Measurements from ENCODE around the gene MRNIP. TPM values are rescaled to one million over a fixed set of nuclear protein-coding genes. Genes with fewer than 3 reads are reported as not detected.

MRNIP gene
- total and polyA plus RNA-seq, 10 donors: 34.9 to 107 (median 49.4) TPM

DNA sequence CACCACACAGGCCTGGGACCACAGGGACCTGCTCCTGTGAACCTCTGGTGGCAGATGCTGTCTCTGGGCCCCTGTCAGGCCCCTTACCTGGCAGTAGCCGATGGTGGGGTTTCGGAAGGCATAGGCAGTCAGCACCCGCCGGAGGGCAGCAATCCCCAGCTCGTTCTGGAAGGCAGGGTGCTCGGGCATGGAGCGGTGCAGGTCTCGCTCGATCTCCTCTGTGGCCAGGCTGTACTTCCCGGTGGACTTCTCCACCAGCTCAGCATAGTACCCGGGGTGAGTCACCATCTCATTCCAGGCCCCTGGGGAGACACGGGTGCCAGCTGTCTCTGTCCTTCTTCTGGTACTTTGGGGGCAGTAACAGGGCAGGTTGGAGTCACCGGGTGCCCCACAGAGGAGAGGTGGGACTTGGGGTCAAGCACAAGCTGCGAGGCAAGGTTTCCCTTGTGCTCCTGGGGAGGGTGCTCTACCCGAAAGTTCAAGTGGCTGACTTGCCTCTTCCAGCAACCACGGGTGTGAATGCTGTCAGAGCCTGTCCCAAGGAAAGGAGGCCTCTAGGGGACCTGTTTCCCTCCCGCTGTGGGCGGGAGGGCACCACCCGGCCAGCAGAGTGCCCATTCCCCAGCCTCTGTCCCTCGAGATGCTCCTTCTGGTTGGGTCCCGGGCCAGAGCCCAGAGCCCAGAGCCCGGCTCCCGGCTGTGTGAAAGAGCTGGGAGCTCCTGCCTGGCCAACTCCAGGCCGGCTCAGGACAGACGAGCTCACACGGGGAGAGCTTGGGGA lies 19.8 kb upstream of the MRNIP start:
- Histone ChIP-seq H3K9me3 (peaks cover 0 to 15% (median 13%) of the 10 kb centered on the region in 8 donors), H3K27ac (no peak overlapping the region), H3K36me3 (peaks cover 0 to 100% (median 60%) of the 10 kb centered on the region in 6 donors), H3K27me3 (replicated peaks in 1 of 7) (no peaks in the 10 kb centered on the region), H3K4me1 (no peaks in the 10 kb centered on the region), H3K4me3 (no peak overlapping the region)
- 93 to 96% (median 95%) methylated on average over 11 to 26 of the region's 26 CpGs for WGBS, 5 donors
- intact Hi-C loops (cut with DNase I; ENCODE audit: low total_unique reads): no loop called here
- DNase-seq: peak; percentile 65
- no peak for TF ChIP-seq POLR2AphosphoS5 (IDR thresholded peaks at IDR 0.05)
- TF ChIP-seq POLR2A (IDR thresholded peaks at IDR 0.05): no peak
- TF ChIP-seq, protein P1, sequence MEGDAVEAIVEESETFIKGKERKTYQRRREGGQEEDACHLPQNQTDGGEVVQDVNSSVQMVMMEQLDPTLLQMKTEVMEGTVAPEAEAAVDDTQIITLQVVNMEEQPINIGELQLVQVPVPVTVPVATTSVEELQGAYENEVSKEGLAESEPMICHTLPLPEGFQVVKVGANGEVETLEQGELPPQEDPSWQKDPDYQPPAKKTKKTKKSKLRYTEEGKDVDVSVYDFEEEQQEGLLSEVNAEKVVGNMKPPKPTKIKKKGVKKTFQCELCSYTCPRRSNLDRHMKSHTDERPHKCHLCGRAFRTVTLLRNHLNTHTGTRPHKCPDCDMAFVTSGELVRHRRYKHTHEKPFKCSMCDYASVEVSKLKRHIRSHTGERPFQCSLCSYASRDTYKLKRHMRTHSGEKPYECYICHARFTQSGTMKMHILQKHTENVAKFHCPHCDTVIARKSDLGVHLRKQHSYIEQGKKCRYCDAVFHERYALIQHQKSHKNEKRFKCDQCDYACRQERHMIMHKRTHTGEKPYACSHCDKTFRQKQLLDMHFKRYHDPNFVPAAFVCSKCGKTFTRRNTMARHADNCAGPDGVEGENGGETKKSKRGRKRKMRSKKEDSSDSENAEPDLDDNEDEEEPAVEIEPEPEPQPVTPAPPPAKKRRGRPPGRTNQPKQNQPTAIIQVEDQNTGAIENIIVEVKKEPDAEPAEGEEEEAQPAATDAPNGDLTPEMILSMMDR (IDR thresholded peaks at IDR 0.05 in 8 of 11, conservative IDR thresholded peaks at IDR 0.05 in 3 of 11): no peak

DNA sequence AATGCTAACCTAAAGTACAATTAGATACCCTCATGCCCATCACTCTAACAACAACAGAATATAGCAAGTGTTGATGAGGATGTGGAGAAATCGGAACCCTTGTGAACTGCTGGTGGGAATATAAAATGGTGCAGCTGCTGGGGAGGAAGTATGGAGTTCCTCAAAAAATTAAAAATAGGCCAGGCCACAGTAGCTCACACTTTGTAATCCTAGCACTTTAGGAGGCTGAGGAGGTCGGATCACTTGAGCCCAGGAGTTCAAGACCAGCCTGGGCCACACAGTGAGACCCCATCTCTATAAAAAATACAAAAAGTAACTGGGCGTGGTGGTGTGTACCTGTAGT lies 18.0 kb upstream of the MRNIP start:
- Histone ChIP-seq H3K9me3 (no peaks in the 10 kb centered on the region), H3K4me3 (no peak overlapping the region), H3K27ac (no peak overlapping the region), H3K27me3 (replicated peaks in 1 of 7) (no peaks in the 10 kb centered on the region), H3K36me3 (peaks cover 2 to 98% (median 70%) of the 10 kb centered on the region in 6 donors), H3K4me1 (no peaks in the 10 kb centered on the region)
- WGBS, 5 donors: 81 to 90% (median 86%) methylated on average over 3 of the region's 3 CpGs
- intact Hi-C loops (cut with DNase I; ENCODE audit: low total_unique reads): no loop called here
- peak; percentile 5 for DNase-seq
- TF ChIP-seq POLR2A (IDR thresholded peaks at IDR 0.05): no peak
- no peak for TF ChIP-seq POLR2AphosphoS5 (IDR thresholded peaks at IDR 0.05)
- TF ChIP-seq, protein P1 (IDR thresholded peaks at IDR 0.05 in 8 of 11, conservative IDR thresholded peaks at IDR 0.05 in 3 of 11): no peak

DNA sequence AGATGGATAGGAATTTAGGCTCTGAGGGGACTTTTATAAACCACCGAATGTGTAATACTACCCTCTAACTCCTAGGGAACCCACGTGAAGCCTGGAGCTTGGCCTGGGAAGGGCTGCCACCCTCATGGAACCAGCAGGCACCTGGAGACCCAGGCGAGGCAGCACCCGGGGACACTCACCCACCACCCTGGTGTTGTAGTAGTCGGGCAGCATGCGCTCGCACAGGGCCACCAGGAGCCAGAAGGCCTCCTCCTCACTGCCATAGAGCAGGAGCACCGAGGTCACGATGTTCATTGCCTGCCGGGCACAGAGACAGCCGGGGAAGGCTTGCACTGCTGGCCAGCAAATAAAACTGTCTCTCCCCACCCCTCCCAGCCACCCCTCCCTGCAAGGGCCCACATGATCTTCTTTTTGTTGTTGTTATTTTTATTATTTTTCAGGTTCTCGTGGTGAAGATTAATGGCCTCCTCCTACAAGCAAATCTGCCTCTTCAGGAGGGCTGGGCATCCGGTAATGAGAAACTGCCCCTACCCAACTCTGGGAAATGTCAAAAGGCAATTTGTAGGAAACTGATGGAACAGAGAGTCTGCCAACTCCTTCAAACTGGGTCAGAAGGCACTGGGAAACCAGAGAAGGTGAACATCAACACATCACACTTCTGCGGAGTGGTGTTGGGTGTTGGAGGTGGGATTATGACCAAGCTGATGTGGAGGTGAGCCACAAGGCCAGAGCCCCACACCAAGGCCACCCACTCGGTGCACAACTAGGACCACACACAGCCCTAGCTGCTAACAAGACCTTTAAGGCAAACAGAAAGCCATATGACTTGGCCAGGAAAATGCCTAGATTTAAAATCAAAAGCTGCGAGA lies 17.4 kb upstream of the MRNIP start:
- Histone ChIP-seq H3K36me3 (peaks cover 2 to 98% (median 75%) of the 10 kb centered on the region in 6 donors), H3K9me3 (no peaks in the 10 kb centered on the region), H3K4me1 (no peaks in the 10 kb centered on the region), H3K27me3 (replicated peaks in 1 of 7) (no peaks in the 10 kb centered on the region), H3K4me3 (no peak overlapping the region), H3K27ac (no peak overlapping the region)
- peak in 1 of 3 donors; percentile 33 for TF ChIP-seq POLR2AphosphoS5 (IDR thresholded peaks at IDR 0.05)
- TF ChIP-seq, protein P1 (IDR thresholded peaks at IDR 0.05 in 8 of 11, conservative IDR thresholded peaks at IDR 0.05 in 3 of 11): no peak
- no peak for TF ChIP-seq POLR2A (IDR thresholded peaks at IDR 0.05)
- 91 to 96% (median 94%) methylated on average over 13 to 16 of the region's 16 CpGs for WGBS, 5 donors
- DNase-seq: peak; percentile 12
- intact Hi-C loops (cut with DNase I; ENCODE audit: low total_unique reads): no loop called here
